H1 (cell line): ENCODE measurements around the gene ODAPH. TPM values are rescaled to one million over a fixed set of nuclear protein-coding genes. Genes with fewer than 3 reads are reported as not detected.

ENCODE experiments used
- GTF2F1 ChIP-seq: IDR thresholded peaks from 2 replicates; pipeline ENCODE4 v1.6.1; 2012; ENCODE audit warnings: low read depth, low read length, improper control_type of control experiment, borderline replicate concordance
- NRF1 ChIP-seq: IDR thresholded peaks from 2 replicates; pipeline ENCODE4 v1.6.1; 2011; ENCODE audit warnings: mild to moderate bottlenecking, low read depth, low read length, improper control_type of control experiment
- RFX5 ChIP-seq: IDR thresholded peaks from 2 replicates; pipeline ENCODE4 v1.6.1; 2011; ENCODE audit warnings: low read depth, low read length, improper control_type of control experiment, borderline replicate concordance
- SIN3A ChIP-seq, 2 experiments: IDR thresholded peaks in 1 of 2; conservative IDR thresholded peaks in 1 of 2; 2 replicates each; pipeline ENCODE4 v1.6.1; 2011 to 2012; ENCODE audit warnings: low read length in 2 of 2, improper control_type of control experiment in 1 of 2, low read depth in 1 of 2, mild to moderate bottlenecking in 1 of 2
- polyA plus RNA-seq, 7 experiments: library from polyadenylated mRNA; depleted of rRNA in 3 of 7; stranded (reverse) in 5 of 7; unstranded in 2 of 7; fragments of >200 nt in 5 of 7; fragments of 200-250 nt in 2 of 7; gene quantifications; 1 replicate in 5 of 7; 2 replicates in 1 of 7; 4 replicates in 1 of 7; pipeline versions ENCODE4 v1.2.1 to v1.2.3, GENCODE V29; 2011 to 2013; ENCODE audit warnings: missing spikeins in 2 of 7, mixed read lengths in 2 of 7
- total RNA-seq: library from RNA; stranded (reverse); fragmentation: NEBNext Ultra II Directional; extraction: Animal tissue kit (Norgen Biotek cat#: 25700); gene quantifications from 2 replicates; pipeline ENCODE4 v1.2.1, GENCODE V29; 2021

The ODAPH gene
- total and polyA plus RNA-seq, 2 of the 8 experiments (the other 6 are each of a cell fraction or from before 2014, with no cell fraction given), result not detected

DNA sequence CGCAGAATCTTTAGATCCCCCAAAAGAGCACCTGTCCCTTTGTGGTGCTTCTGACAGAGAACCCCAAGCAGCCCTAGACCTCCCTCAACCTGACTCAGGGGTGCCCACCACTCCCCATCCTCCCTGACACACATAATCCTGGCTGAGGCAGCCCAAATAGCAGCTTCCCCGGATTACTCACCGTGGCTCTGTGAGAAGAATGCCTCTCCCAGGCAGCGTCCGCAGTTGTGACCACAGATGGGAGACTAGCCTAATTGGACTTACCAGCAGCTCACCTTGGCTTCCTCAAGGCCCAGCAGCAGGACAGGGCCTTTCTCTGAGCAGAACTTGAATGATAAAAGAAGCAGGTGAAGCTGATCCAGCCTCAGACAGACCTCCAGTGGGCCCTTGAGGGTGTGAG, 10.3 kb upstream of the ODAPH start (continued):
- TF ChIP-seq RFX5 (no peak), NRF1 (no peak), GTF2F1 (no peak), SIN3A (conservative IDR thresholded peaks at IDR 0.05 in 1 of 2, IDR thresholded peaks at IDR 0.05 in 1 of 2; ENCODE audit: low read depth in 1 of 2, low read length in 2 of 2) (no peak)
- TF ChIP-seq, all 59 proteins: peak for 0
